ENCODE results near the gene COPZ2.

DNA sequence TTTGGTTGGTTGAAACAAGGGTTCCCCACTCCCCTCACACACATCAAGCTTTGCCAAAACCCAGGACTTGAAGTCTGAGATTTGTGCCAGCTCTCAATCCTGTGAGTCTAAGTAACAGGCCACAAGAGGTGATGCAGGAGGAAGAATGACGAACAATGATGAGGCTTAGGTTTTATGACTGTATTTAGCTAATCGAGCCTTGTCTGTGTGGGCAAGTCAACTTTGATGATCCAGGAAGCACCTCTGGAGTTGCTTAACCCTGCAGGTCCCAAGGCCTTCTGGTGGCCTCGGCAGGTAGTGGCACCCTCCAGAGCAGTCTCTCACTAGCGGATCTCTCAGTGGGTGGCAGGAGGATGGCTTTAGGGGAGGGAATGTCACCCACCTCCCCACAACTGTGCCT is 38.0 kb downstream of the COPZ2 start:
- no peak for TF ChIP-seq EZH2 (IDR thresholded peaks at IDR 0.05; ENCODE audit: borderline replicate concordance, insufficient read depth, low read depth, low read length, poor library complexity, severe bottlenecking)
- TF ChIP-seq, protein P1, sequence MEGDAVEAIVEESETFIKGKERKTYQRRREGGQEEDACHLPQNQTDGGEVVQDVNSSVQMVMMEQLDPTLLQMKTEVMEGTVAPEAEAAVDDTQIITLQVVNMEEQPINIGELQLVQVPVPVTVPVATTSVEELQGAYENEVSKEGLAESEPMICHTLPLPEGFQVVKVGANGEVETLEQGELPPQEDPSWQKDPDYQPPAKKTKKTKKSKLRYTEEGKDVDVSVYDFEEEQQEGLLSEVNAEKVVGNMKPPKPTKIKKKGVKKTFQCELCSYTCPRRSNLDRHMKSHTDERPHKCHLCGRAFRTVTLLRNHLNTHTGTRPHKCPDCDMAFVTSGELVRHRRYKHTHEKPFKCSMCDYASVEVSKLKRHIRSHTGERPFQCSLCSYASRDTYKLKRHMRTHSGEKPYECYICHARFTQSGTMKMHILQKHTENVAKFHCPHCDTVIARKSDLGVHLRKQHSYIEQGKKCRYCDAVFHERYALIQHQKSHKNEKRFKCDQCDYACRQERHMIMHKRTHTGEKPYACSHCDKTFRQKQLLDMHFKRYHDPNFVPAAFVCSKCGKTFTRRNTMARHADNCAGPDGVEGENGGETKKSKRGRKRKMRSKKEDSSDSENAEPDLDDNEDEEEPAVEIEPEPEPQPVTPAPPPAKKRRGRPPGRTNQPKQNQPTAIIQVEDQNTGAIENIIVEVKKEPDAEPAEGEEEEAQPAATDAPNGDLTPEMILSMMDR (IDR thresholded peaks at IDR 0.05) = no peak
